Amniotic epithelial cell (primary cell): ENCODE results near the gene PPP1R1A.

Experiments
- DNase-seq: peaks from one replicate; pipeline ENCODE4 v3.0.0-alpha.2; 2010; ENCODE audit warnings: low read depth

PPP1R1A gene

DNA sequence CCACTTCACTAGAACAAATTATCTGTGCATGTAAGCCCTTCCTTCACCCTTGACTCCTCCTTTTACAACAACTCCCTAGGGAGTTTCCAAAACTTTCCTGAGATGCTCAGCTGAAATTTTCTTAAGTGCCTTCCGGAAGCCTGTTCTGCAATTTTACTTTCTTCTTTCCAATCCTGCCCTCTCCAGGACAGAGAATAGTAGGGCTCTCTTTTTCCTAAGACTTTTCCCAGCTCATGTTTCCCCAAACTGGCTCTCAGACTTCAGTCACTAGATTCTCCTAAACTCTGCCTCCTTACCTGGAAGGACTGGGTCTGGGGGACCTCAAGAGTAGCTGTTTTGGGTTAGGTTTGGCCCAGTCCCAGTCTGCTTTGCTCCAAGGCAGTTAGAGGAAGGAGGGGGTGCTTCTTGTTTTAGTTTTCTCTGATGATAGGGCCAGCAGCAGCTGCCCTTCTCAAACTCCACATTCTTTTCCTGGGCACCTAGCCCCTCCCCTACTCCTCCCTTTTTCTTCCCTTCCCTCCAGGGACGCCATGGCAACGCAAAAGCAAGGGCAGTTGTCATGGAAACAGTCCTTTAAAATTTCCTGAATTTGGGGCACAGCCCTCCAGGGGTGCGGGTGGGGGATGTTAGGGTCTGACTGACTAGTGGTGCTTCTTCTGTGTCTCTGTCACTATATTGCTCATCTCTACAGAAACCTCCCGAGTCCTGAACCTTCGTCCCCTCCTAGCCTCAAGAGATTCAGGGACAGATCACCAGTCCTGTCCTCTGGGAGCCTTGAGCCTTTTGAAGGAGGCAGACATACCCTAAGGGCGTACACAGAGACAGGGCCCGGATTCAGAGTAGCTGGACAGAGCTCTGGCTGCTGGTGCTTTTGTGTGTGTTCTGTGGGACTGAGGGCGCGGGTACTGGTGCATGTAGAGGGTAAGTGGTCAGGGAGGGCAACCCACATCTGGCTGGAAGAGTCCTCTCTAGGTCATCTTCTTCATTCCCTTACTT is 17.0 kb downstream of the PPP1R1A start:
- no peak for DNase-seq

DNA sequence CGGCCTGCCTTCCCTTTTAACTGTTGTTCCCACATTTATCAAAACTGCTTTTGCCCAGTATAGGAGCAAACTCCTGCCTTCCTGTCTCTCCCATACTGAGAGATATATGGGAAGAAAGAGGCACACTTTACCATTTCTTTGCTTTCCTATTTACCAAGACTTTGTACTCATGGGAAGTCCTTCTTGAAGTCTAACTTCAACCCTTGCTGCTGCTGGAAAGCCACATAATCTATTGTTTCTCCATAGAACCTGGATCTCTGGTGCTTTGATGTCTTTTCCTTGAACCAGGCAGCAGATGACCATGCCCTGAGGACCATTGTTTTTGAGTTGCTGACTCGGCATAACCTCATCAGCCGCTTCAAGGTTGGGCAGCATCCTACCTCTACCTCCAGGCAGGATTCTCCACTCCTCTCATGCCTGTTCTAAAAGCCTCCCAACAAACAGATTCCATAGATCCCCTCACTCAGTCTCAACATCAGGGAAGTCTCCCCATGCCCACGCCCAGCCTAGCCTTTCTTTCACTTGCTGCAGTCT is 18.4 kb downstream of the PPP1R1A start:
- DNase-seq = no peak

DNA sequence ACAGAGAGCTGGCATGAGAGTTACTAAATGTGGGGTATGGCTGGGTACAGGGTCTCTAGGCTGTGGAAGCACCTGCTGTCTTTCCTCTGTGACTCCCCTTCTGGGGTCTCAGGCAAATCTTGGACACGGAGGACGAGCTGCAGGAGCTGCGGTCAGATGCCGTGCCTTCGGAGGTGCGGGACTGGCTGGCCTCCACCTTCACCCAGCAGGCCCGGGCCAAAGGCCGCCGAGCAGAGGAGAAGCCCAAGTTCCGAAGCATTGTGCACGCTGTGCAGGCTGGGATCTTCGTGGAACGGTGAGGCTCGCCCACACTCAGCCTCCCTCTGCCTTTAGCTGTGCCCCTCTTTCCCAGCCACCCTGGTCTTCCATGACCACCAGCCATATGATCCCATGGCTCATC is 19.4 kb downstream of the PPP1R1A start:
- DNase-seq = no peak

DNA sequence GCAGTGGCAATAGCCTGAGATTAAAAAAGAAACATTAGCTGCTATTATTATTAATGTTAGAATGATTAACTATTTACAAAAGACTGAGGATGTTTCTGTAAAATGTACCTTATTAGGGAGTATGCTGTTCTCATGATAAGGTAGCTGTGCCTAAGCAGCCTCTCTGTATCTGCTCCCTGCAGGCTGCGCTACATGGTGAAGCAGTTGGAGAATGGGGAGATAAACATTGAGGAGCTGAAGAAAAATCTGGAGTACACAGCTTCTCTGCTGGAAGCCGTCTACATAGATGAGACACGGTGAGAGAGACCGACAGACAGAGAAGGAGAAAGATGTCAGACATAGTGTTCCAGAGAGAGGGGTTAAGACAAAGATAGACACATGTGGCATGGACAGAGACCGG is 21.7 kb downstream of the PPP1R1A start:
- no peak for DNase-seq

DNA sequence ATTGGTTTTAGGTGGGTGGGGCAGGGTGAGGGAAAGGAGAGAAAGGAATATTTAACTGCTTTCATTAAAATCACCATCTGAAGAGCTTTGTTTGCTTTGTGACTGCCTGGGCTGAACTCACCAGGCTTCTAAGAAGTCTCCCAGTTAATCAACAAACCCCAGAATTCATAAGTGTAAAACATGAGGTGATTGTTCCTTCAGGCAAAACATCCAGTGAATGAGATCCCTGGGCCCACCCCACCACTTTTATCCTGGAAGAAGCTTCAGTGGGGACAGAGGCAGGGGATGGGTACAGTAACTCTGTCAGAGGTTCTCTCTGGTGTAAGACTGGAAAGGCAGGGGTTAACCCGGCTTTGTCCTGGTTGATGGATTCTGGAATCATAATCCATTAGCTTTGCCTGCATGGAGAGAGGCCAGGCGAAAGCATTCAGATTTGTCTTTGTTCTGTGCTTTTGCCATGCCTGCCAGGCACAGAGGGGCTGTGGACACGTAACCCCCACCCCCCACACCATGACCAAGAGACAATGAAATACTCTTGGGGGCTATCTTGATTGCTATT is 22.4 kb downstream of the PPP1R1A start:
- DNase-seq = no peak

DNA sequence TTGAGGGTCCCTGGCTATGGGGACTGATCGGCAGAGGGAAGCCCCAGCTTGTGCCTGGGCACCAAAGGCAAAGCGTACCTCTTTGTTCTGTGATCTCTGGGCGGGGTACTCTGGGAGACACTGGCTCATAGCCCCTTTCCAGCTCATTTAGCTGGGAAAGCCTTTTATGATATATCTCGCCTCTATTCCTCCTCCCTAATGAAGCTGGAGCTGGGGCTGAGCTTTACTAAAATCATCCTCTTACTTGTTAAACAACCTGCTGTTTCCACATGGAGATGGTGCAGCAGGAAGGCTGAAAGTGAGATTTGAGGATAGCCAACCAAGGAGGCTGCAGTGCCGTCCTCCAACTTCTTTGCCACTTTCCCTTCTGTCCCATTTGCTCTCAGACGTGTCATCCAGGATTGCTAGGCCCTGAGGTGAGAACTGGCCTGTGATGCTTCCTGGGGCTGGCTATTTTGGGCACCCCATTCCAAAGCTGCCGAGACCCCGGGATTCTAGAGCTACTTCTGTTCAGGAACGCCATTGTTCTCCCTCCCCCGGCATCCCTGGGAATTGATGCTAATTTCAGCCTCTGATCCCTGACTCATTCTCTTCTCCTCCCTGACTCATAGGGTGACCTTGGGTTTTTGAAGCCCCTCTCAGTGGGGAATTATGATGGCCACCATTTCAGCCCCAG is 23.0 kb downstream of the PPP1R1A start:
- DNase-seq = no peak

DNA sequence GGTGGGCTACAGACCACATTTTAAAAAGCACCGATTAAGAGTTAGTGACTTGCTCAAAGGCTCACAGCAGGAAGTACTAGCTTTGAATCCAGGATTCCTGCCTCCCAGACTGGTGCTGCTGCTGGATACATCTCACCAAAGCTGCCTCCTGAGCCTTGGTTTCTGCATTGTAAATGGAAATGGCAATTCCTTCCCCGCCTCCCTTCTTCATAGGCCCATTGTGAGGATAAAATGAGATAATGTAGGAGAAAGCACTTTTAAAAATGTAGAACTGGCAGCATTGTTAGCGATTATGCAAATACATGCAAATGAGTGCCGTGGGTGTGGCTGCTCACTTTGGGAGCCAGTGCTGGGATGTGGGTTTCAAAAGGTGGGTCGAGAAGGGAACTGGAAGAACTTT is 23.7 kb downstream of the PPP1R1A start:
- no peak for DNase-seq

DNA sequence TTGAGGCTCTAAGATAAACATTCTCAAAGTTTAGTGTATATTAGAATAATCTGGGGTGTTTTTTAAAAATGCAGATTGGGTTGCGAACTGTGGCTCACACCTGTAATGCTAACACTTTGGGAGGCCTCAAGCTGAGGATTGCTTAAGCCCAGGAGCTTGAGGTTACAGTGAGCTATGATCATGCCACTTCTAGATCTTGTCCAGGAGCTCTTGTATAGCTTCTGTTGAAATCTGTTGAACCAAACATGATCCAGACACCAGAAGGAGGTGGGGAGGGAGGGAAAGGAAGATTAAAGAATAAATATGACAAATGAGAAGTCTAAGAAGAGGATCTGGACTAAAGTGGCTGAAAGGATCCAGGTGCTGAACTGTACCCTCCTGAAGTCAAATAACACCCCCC is 24.7 kb downstream of the PPP1R1A start:
- peak; percentile 9 for DNase-seq

DNA sequence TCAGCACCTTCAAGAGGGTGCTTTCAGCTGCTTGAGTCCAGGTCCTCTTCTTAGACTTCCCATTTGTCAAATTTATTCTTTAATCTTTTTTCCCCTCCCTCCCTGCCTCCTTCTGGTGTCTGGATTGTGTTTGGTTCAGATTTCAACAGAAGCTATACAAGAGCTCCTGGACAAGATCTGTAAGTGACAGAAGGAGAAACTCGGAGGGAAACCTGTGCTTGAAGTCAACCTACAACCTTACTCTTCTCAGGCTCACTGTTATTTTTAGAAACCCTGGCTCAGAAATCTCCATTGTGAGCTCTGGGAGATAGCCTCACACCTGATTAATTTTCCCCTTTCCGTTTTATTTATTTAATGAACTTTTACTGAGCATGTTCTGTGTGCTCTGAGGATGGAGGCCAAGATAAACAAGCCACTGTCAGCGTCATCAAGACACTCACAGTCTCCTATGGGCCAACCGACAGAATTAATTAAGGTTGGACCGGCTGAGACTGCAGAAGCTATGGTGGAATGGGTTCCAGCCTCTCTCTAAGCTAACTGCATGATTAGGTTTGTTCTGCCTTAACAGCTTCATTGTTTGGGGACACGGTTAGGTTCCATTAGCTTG is 25.6 kb downstream of the PPP1R1A start:
- DNase-seq = no peak

DNA sequence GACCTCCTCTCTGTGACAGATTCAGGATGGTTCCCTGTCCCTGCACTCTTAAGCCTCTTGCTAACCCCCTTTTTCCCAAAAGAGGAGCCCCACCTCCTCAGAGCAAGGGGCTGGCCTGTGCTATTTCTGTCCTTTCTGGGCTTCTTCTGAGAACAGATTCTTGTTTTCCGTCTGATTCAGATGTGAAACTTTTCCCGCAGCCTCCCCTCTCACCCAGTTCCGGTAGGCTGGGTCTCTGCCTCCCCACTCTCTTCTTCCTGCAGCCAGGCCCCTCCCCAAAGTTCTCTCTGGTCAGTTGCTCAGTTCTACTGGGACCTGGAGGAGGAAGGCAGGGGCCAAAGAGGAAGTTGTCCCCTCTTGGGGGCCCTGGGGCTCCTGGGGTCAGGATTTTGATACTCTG is 27.3 kb downstream of the PPP1R1A start:
- no peak for DNase-seq

DNA sequence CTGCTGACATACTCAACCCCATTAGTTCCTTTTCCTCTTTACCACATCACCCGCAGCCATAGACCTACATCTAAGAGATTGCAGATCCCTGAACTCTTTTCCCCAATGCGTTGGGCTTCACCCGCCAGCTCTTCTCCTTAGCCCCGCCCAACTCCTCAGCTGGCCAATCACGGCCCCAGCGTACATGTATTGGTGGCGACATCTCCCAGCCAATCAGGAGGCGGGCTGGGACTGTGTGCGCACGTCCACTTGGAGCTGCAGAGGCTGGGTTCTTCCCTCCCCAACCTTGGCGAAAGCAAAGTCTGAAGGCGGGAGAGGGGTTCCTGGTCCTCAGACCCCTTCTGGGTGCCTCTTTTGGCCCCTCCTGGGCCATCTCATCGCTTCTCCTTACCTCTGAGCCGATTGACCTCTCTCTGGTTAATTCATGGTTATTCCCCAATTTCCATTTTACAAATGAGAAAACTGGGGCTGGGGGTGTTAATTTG is 28.0 kb downstream of the PPP1R1A start:
- DNase-seq = peak; percentile 57

DNA sequence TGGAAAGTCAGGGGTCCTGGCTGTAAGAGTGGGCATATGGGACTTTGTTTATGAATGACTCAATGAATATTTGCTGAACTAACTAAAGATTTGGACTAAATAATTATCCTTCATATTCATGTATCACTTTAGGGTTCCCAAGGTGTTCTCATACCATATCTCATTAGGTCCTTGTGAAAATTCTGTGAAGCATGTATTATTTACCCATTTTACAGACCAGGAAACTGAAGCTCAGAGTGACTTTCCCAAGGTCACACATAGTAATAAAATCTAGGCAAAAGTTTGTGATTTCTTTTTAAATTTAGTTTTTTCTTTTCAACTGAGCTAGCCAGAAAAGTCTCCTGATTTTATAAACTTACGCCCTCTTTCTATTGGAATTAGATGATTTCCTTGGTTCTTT is 29.7 kb downstream of the PPP1R1A start:
- no peak for DNase-seq

DNA sequence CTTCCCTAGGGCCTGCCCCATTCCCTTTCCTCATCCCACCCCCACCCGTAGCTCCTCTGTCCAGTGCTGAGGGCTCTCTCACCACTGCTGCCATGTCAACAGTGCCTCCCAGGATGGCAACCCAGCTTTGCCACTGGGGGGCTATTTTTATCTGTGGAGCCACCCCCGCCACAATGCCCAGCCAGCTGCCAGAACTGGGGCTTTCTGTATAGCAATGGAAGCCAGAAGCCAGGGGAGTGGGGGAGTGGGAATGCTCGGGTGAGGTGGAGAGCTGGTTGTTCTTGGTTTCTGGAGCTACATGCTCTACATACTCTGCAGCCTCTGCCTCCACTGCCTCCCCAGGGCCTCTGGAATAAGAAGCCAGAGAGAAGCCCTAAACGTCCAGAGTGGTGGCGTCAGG is 30.1 kb downstream of the PPP1R1A start:
- no peak for DNase-seq

DNA sequence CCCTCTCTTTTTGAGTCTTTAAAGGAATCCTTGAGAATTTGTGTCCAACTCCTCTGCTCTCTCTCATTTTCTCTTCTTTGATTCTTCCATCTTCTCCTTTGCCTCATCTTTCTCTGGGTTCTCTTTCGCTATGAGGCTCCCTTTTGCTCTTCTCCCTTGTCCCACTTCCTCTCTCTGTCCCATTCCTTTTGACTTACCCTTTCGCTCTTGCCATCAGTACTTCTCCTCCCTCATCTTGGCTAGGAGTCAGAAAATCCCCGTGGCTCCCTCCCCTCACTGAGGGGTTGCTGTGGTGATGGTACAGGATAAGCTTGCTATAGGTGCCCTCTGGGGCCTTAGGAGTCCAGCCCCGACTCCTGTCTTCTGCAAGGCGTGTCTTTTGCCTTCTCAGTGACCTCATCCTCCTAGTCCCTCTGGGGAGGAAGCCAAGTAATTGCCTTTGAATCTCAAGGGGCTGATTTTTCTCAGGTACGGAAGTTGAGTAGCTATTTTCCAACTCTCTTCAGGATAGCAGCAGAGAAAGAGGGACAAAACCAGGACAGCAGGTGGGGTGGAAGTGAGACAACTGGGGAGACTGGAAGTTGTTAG is 32.7 kb downstream of the PPP1R1A start:
- no peak for DNase-seq

DNA sequence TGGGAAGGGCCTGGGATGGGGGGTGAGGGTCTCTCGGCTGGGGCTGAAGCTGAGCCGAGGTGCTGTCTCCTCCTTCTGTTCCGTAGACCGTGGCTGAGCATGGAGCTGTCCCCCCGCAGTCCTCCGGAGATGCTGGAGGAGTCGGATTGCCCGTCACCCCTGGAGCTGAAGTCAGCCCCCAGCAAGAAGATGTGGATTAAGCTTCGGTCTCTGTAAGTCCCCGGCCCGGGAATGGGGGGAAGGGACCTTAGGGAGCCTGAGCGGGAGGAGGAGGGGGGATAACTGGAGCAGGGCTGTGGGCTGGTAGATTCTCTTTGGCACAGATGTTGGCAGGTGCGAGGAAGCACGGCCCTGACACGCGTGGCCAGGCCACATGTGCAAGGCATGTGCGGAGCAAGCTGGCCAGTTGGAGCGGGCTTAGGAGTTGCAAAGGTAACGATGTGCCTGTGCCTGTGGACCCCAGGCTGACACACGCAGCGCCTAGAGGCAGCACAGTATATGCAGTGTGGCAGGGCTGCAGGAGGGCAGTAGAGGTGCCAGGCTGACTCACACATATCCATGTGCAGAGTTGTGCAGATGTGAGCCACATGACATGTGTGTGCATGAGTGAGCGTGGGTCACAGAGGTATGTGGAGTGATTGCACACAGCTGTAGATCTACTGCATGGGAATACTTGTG is 38.5 kb downstream of the PPP1R1A start:
- peak; percentile 7 for DNase-seq

DNA sequence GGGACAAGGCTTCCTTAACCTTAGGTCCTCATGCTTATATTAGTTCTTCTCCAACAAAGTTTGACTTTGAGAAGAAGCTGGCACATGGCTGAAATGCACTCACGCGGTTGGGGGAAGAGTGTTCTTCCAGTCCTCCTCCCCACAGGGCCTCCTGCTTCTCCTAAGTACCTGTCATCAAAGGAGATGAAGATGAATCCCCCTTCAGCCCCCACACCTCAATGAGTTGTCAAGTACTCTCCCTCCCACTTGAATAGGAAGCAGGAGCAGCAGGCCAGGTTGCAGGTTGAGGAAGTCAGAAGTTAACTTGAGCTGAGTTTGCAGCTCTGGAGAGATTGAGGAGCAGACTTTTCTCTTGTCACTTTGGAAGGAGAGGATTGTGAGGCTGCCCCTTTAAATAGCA is 41.9 kb downstream of the PPP1R1A start:
- no peak for DNase-seq

DNA sequence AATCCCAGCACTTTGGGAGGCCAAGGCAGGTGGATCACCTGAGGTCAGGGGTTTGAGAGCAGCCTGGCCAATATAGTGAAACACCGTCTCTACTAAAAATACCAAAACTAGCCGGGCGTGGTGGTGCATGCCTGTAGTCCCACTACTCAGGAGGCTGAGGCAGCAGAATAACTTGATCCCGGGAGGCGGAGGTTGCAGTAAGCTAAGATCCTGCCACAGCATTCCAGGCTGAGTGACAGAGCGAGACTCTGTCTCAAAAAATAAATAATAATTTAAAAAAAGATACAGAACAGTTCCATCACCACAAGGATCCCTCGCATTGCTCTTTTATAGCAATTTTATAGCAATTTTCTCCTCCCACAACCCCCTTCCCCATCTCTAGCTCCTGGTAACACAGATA is 43.7 kb downstream of the PPP1R1A start:
- DNase-seq = no peak

DNA sequence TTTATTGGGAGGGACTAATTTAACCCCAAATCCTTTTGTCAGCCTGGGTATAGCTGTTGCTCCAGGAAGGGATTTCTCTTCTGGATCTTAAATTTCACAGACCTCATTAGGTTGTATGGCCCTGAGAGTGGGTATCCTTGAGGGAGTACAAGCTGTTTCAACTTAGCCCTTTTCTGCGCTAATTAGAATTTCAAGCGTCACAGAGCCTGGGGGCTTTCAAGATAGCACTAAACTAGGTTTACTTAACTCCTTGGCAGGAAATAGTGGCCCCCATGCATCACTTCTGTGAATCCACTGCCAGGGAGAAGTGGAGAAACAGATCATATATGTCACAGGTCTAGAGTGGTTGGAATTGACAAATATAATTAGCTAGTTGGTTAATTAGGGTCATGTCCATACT is 44.9 kb downstream of the PPP1R1A start:
- DNase-seq = no peak

DNA sequence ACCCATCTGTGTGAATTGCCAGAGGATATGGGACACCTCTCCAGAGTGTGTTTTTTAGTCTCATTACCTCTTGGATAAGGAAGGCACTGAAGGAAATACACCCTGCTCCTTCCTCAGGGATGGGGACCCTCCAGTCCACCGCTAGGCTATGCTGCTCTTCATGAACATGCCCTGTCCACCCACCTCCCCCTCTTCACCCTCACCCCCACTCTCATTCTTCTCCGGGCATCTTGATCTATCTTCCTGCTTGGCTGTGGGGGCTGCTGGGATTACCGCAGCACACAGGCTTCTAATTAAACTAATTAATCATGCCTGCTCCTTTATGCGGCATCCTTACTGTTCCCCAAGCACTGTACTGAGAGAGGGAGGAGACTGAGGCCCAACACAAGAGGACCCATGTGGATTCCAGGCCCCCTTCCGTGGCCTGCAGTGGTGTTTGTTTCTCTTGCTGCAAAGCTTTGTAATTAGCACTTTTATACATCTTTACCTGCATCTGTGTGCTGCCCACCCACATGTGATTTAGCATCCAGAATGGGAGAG is 46.6 kb downstream of the PPP1R1A start:
- DNase-seq = no peak

DNA sequence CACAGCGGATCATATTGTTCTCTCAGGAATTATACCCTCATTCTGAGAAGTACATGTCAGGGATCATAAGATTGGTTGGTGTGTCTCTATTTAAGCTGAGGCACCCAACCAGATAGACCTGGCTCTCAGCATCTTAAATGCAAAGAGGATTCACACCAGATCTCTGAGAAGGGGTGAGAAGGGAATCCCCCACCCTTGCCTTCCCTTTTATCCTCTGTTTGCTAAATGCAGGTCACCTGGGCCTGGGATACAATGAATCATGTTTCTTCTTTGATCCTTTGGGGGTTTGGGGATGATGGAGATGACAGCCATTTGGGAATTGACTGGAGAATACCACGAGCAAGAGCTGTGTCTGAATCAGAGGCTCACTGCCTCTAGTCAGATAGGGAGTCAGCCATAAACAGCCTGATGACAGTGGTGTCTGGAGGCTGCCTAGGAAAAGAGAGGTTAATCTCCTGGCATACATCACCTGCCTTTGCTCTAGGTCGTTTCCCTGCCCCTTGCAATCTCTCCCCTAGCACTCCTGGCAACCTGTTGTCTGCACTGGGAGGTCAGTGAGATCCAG is 50.2 kb downstream of the PPP1R1A start:
- no peak for DNase-seq

DNA sequence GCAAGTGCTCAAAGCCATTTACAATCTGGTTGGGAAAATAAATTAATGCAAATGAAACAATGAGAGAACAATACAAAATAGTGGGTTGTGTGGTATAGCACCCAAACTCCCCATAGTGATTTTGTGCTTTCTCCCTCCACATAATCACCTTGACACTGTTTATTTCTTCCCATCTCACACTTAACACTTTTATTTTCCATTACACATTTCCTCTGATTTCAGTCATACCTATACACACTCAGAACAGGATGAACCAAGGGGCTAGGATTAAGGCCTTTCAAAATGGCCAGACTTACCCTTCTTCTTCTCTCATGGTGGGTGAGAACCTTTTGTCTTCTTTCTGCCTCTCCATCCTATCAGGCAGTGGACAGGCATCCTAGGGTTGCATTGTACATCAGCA is 53.0 kb downstream of the PPP1R1A start:
- no peak for DNase-seq
